Measurements from ENCODE around the gene NUP37.

DNA sequence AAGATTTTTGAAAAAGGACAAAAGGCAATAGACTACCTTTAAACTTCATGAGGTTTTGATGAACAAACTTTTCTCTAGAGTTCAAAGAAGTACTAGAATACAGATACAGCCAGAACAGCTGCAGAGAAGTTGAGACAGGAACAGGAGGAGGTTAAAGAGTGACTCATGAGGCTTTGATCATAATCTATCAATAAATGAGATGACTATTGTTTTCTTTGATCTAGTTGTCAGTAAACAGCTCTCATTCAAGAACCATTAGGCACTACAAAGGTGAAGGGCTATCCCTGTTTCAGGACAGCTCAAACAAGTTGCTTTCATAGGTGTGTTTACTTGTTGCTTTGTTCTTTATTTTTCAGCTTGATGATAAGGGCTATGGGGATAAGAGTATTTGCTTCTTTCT, 60.6 kb downstream of the NUP37 start:
- TF ChIP-seq CTCF (conservative IDR thresholded peaks at IDR 0.05; ENCODE audit: low read length) (no peak), EZH2phosphoT487 (IDR thresholded peaks at IDR 0.05; ENCODE audit: borderline replicate concordance) (no peak)
